HepG2 (cell line): ENCODE measurements around the gene ZNF488. TPM values are rescaled to one million over a fixed set of nuclear protein-coding genes. Genes with fewer than 3 reads are reported as not detected.

Experiments used
- ATAC-seq: fragments of 200-7000 bp; cut with Tn5 transposase; 3 replicates; pipeline ENCODE4 v1.9.1; 2020; ENCODE audit warnings: mild to moderate bottlenecking, moderate library complexity
- BruUV-seq: library from RNA; stranded (reverse); fragments of 400-500 nt; replicated peaks from 2 replicates; lab custom pipeline; 2021; lab: Mats Ljungman, UMichigan
- CTCF ChIA-PET: fragments of 300-600 bp; formaldehyde crosslinking; extraction: SDS; loops from one replicate; lab custom pipeline; 2021; ENCODE audit warnings: low total read pairs, inconsistent platforms, low intra/inter-chr PET ratio; lab: Yijun Ruan, JAX
- POLR2A ChIA-PET: fragments of 350-600 bp; sonication (Branson Sonifier 250); formaldehyde crosslinking; loops from one replicate; lab custom pipeline; 2020; ENCODE audit warnings: antibody characterized with exemption, inconsistent platforms; lab: Yijun Ruan, JAX
- DNase-seq: peaks from one replicate; pipeline ENCODE4 v3.0.0-alpha.2; 2015; ENCODE audit warnings: low spot score
- FAIRE-seq: peaks from 3 replicates; lab custom pipeline; 2011; peaks lifted over from hg19 to GRCh38; lab: Jason Lieb, UNC
- H2AFZ ChIP-seq: one replicate; pipeline ENCODE4 v1.6.1; 2011; ENCODE audit warnings: low read length, inconsistent platforms
- H3K27ac ChIP-seq: fragments of 300-600 bp; 3 replicates; pipeline ENCODE4 v1.8.0; 2011; ENCODE audit warnings: mixed run types, mild to moderate bottlenecking, mixed read lengths, low read length, inconsistent platforms; ENCODE audit not compliant: insufficient read depth; ENCODE audit errors: extremely low read length
- H3K27me3 ChIP-seq, 2 experiments: fragments of 200-600 bp in 1 of 2; 2 replicates in 1 of 2; 3 replicates in 1 of 2; pipeline versions ENCODE4 v1.6.0 to v1.8.0; 2011; ENCODE audit warnings: low read length in 2 of 2, mild to moderate bottlenecking in 2 of 2, moderate library complexity in 2 of 2, inconsistent platforms in 1 of 2; ENCODE audit not compliant: insufficient read depth in 2 of 2, control insufficient read depth in 1 of 2
- H3K36me3 ChIP-seq, 2 experiments: fragments of 200-600 bp in 1 of 2; replicated peaks in 1 of 2; 2 replicates in 1 of 2; 3 replicates in 1 of 2; pipeline versions ENCODE4 v1.5.1 to v1.8.0; 2011; ENCODE audit warnings: low read length in 2 of 2, inconsistent platforms in 1 of 2; ENCODE audit not compliant: insufficient read depth in 2 of 2, control insufficient read depth in 1 of 2
- H3K4me1 ChIP-seq: 2 replicates; pipeline ENCODE4 v1.5.1; 2012; ENCODE audit warnings: low read length, inconsistent platforms; ENCODE audit not compliant: insufficient read depth
- H3K4me2 ChIP-seq: 2 replicates; pipeline ENCODE4 v1.6.0; 2011; ENCODE audit warnings: low read depth, low read length, inconsistent platforms
- H3K4me3 ChIP-seq, 3 experiments: fragments of 200-600 bp in 1 of 3; sonication (generic), shearing (Covaris generic) in 1 of 3; replicated peaks in 1 of 3; 2 replicates each; pipeline ENCODE4 v1.5.1; 2011 to 2016; ENCODE audit warnings: low read length in 3 of 3, inconsistent platforms in 2 of 3, low read depth in 2 of 3, mild to moderate bottlenecking in 2 of 3, control low read depth in 1 of 3, mixed read lengths in 1 of 3; ENCODE audit not compliant: insufficient read depth in 1 of 3
- H3K79me2 ChIP-seq: one replicate; pipeline ENCODE4 v1.6.1; 2011; ENCODE audit warnings: low read length, inconsistent platforms; ENCODE audit not compliant: insufficient read depth
- H3K9ac ChIP-seq: 2 replicates; pipeline ENCODE4 v1.6.0; 2011; ENCODE audit warnings: mild to moderate bottlenecking, low read depth, low read length, inconsistent platforms; ENCODE audit not compliant: insufficient read depth
- H3K9me3 ChIP-seq: 2 replicates; pipeline ENCODE4 v1.5.1; 2012; ENCODE audit warnings: mild to moderate bottlenecking, low read length
- H4K20me1 ChIP-seq: 2 replicates; pipeline ENCODE4 v1.6.0; 2011; ENCODE audit warnings: inconsistent platforms, mild to moderate bottlenecking, low read length, moderate library complexity; ENCODE audit not compliant: insufficient read depth
- CCAR2 ChIP-seq: fragments of 200-400 bp; formaldehyde crosslinking; optimal IDR thresholded peaks from 2 replicates; pipeline ENCODE3; 2018; ENCODE audit warnings: low read depth, mild to moderate bottlenecking, low read length, moderate library complexity
- CREM ChIP-seq, 2 experiments: sonication (generic) in 1 of 2; formaldehyde crosslinking in 1 of 2; IDR thresholded peaks; 2 replicates each; pipeline versions ENCODE4 v1.4.0 to v1.6.1; 2016 to 2020; ENCODE audit warnings: antibody characterized with exemption in 1 of 2, mild to moderate bottlenecking in 1 of 2, missing genetic modification reagents in 1 of 2
- FOXP1 ChIP-seq, 2 experiments: fragments of 450-650 bp in 1 of 2; IDR thresholded peaks; 2 replicates each; pipeline ENCODE4 v1.6.1; 2017 to 2018; ENCODE audit warnings: antibody characterized with exemption in 1 of 2
- MEF2D ChIP-seq: sonication (generic); formaldehyde crosslinking; IDR thresholded peaks from 2 replicates; pipeline ENCODE4 v1.5.1; 2020; ENCODE audit warnings: mild to moderate bottlenecking, missing genetic modification reagents
- MIER2 ChIP-seq: IDR thresholded peaks from 2 replicates; pipeline ENCODE4 v1.6.1; 2016; ENCODE audit warnings: missing biosample characterization, missing genetic modification reagents
- NCOR1 ChIP-seq: fragments of 200-600 bp; sonication (generic); IDR thresholded peaks from 2 replicates; pipeline ENCODE4 v1.7.0; 2017; ENCODE audit warnings: antibody characterized with exemption, low read length, borderline replicate concordance
- SNRNP70 ChIP-seq: fragments of 200-400 bp; formaldehyde crosslinking; IDR thresholded peaks from 2 replicates; pipeline ENCODE4 v1.6.1; 2017; ENCODE audit warnings: mild to moderate bottlenecking, low read depth, low read length, moderate library complexity
- TCF7L2 ChIP-seq: IDR thresholded peaks from 2 replicates; pipeline ENCODE4 v1.6.1; 2011; ENCODE audit warnings: mild to moderate bottlenecking, low read depth, low read length, moderate library complexity
- ZMAT3 ChIP-seq: sonication (generic); formaldehyde crosslinking; conservative IDR thresholded peaks from 2 replicates; pipeline ENCODE4 v1.7.0; 2021; ENCODE audit warnings: missing genetic modification reagents
- ZNF234 ChIP-seq: sonication (generic); formaldehyde crosslinking; conservative IDR thresholded peaks from 2 replicates; pipeline ENCODE4 v1.5.1; 2020; ENCODE audit warnings: mild to moderate bottlenecking, missing genetic modification reagents
- ZNF530 ChIP-seq: sonication (generic); formaldehyde crosslinking; IDR thresholded peaks from 2 replicates; pipeline ENCODE4 v1.5.0; 2020; ENCODE audit warnings: low read depth, mild to moderate bottlenecking, missing genetic modification reagents
- ZNF644 ChIP-seq: IDR thresholded peaks from 2 replicates; pipeline ENCODE4 v1.6.1; 2016; ENCODE audit warnings: low read depth
- ZNF891 ChIP-seq: sonication (generic); formaldehyde crosslinking; IDR thresholded peaks from 2 replicates; pipeline ENCODE4 v1.5.0; 2020; ENCODE audit warnings: mild to moderate bottlenecking, missing genetic modification reagents
- WGBS: methylation state at CpG from one replicate; pipeline ENCODE4 v1.1.6; 2017; ENCODE audit warnings: low lambda C conversion rate; 5-methylcytosine and 5-hydroxymethylcytosine counted together
- in situ Hi-C: cut with HindIII; loops from 2 replicates; pipeline ENCODE4 v1.10.0; 2017; ENCODE audit warnings: low pct_unique_long_range_greater_than_20kb; ENCODE audit not compliant: extremely low pct_ligation_motif_present
- intact Hi-C: fragments of 100-400 bp; cut with micrococcal nuclease; formaldehyde crosslinking; loops from one replicate; pipeline ENCODE4 v1.10.0; 2022; ENCODE audit not compliant: unreplicated experiment
- polyA plus RNA-seq, 8 experiments: library from polyadenylated mRNA; depleted of rRNA in 3 of 8; stranded (reverse) in 7 of 8; unstranded in 1 of 8; fragments of >200 nt; fragmentation: Illumina TruSeq in 4 of 8; extraction: Trizol in 4 of 8; gene quantifications; 2 replicates each; pipeline versions ENCODE4 v1.2.1 to v1.2.3, GENCODE V29; 2011 to 2016; ENCODE audit warnings: low read depth in 4 of 8, missing spikeins in 1 of 8, mixed read lengths in 1 of 8; ENCODE audit not compliant: insufficient read depth in 1 of 8
- total RNA-seq, 5 experiments: library from RNA; depleted of rRNA; stranded (reverse); fragments of >200 nt; fragmentation: Illumina TruSeq; extraction: Trizol; gene quantifications; 2 replicates each; pipeline ENCODE4 v1.2.3, GENCODE V29; 2016; ENCODE audit warnings: low read depth in 1 of 5
- TF ChIP-seq, protein P1 (sequence below): IDR thresholded peaks from 2 replicates; pipeline ENCODE4 v1.4.0; 2020; ENCODE audit warnings: mild to moderate bottlenecking, missing genetic modification reagents
- TF ChIP-seq, protein P2 (sequence below): sonication (generic); formaldehyde crosslinking; IDR thresholded peaks from 2 replicates; pipeline ENCODE4 v1.8.1; 2023; ENCODE audit warnings: missing genetic modification reagents, mild to moderate bottlenecking, borderline replicate concordance
- TF ChIP-seq, protein P3 (sequence below): fragments of 450-650 bp; IDR thresholded peaks from 2 replicates; pipeline ENCODE4 v1.6.1; 2017; ENCODE audit warnings: mild to moderate bottlenecking

ZNF488 gene
- total and polyA plus RNA-seq, 2 of the 13 experiments (the other 11 are each of a cell fraction or from before 2014, with no cell fraction given) = 0.13 to 0.15 TPM

DNA sequence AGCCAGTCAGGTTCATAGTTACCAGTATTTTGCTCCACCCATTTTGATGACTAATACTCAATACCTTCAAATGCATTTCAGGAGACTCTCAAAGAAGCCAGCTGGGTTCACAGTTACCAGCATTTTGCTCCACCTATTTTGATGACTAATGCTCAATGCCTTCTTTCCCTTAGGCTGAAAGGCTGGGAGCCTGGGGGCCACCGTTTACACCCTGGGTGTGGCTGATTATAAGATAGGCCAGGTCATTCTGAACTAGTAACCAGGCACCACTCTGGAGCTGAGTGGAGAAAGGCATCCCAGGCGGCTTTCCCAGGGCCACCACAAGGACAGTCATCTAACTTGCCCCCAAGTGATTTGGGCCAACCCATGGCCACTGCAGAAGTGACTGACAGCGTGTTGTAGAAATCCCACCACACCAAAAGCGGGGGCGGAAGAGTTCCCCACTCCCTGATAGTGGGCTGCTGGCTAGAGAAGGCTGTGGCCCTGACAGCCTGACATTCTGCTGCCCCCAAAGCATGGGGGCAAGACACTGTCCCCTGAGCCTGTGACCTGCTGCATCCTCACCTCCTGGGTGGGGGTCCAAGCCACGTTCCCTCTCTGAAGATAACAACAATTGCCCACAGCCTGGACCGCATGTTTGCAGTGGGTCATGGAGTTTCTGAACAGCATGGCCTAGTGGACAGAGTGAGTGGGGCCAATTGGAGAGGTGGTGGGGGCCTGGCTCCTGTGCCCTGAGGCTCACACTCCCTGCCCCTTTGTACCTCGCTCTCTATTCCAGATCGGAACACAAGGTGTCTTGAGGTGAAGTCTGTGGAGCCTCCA lies 23.0 kb upstream of the ZNF488 start (continued):
- TF ChIP-seq, protein P1, sequence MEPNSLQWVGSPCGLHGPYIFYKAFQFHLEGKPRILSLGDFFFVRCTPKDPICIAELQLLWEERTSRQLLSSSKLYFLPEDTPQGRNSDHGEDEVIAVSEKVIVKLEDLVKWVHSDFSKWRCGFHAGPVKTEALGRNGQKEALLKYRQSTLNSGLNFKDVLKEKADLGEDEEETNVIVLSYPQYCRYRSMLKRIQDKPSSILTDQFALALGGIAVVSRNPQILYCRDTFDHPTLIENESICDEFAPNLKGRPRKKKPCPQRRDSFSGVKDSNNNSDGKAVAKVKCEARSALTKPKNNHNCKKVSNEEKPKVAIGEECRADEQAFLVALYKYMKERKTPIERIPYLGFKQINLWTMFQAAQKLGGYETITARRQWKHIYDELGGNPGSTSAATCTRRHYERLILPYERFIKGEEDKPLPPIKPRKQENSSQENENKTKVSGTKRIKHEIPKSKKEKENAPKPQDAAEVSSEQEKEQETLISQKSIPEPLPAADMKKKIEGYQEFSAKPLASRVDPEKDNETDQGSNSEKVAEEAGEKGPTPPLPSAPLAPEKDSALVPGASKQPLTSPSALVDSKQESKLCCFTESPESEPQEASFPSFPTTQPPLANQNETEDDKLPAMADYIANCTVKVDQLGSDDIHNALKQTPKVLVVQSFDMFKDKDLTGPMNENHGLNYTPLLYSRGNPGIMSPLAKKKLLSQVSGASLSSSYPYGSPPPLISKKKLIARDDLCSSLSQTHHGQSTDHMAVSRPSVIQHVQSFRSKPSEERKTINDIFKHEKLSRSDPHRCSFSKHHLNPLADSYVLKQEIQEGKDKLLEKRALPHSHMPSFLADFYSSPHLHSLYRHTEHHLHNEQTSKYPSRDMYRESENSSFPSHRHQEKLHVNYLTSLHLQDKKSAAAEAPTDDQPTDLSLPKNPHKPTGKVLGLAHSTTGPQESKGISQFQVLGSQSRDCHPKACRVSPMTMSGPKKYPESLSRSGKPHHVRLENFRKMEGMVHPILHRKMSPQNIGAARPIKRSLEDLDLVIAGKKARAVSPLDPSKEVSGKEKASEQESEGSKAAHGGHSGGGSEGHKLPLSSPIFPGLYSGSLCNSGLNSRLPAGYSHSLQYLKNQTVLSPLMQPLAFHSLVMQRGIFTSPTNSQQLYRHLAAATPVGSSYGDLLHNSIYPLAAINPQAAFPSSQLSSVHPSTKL (CRISPR knock-in tag) = peak; percentile 14; the same call in 1 of the 2 replicates
- TF ChIP-seq SNRNP70 = no peak
- TF ChIP-seq TCF7L2 = no peak
- TF ChIP-seq ZNF234 (CRISPR knock-in tag) = no peak
- no peak for TF ChIP-seq ZNF530
- no peak for TF ChIP-seq CREM (IDR thresholded peaks at IDR 0.05)
- TF ChIP-seq CREM (CRISPR knock-in tag; IDR thresholded peaks at IDR 0.05) = no peak

DNA sequence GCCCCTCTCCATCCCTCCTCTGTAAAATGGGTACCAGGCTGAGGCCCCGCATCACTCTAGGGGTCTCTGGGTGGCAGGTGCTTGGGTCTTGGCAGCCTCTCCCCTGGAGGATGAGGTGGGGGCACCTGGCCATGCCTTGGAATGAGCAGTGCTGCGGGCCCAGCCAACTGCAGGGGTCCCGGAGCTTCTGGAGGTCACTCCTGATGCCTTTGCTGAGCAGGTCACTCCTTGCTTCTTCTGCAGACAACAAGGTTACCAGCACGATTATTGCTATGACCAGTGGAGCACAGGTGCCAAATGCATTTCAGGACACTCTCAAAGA lies 22.4 kb upstream of the ZNF488 start:
- Histone ChIP-seq H3K4me2 (no peak overlapping the region), H3K79me2 (no peaks in the 10 kb centered on the region), H3K4me1 (peaks cover 34% of the 10 kb centered on the region), H2AFZ (no peak overlapping the region), H4K20me1 (no peaks in the 10 kb centered on the region), H3K27ac (no peak overlapping the region), H3K4me3 (no peak overlapping the region), H3K36me3 (no peaks in the 10 kb centered on the region), H3K27me3 (no peaks in the 10 kb centered on the region; a peak in 1 of 5 replicates), H3K9me3 (no peaks in the 10 kb centered on the region), H3K9ac (no peak overlapping the region)
- FAIRE-seq (no peak), DNase-seq (no peak), ATAC-seq (no peak)
- in situ Hi-C loops = no loop called here
- BruUV-seq = no TSS peak
- CTCF ChIA-PET = no interaction called here
- intact Hi-C loops = no loop called here
- 0% methylated on average over 1 of the region's 4 CpGs for WGBS
- POLR2A ChIA-PET = no interaction called here
- TF ChIP-seq NCOR1 (no peak), MIER2 (no peak), CCAR2 (no peak), ZNF644 (no peak), ZNF891 (CRISPR knock-in tag) (no peak), FOXP1 (IDR thresholded peaks at IDR 0.05) (no peak), FOXP1 (CRISPR knock-in tag; IDR thresholded peaks at IDR 0.05) (no peak), ZMAT3 (no peak), MEF2D (CRISPR knock-in tag) (no peak)
- TF ChIP-seq, protein P2, sequence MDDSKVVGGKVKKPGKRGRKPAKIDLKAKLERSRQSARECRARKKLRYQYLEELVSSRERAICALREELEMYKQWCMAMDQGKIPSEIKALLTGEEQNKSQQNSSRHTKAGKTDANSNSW (CRISPR knock-in tag) = no peak
- TF ChIP-seq, protein P3, sequence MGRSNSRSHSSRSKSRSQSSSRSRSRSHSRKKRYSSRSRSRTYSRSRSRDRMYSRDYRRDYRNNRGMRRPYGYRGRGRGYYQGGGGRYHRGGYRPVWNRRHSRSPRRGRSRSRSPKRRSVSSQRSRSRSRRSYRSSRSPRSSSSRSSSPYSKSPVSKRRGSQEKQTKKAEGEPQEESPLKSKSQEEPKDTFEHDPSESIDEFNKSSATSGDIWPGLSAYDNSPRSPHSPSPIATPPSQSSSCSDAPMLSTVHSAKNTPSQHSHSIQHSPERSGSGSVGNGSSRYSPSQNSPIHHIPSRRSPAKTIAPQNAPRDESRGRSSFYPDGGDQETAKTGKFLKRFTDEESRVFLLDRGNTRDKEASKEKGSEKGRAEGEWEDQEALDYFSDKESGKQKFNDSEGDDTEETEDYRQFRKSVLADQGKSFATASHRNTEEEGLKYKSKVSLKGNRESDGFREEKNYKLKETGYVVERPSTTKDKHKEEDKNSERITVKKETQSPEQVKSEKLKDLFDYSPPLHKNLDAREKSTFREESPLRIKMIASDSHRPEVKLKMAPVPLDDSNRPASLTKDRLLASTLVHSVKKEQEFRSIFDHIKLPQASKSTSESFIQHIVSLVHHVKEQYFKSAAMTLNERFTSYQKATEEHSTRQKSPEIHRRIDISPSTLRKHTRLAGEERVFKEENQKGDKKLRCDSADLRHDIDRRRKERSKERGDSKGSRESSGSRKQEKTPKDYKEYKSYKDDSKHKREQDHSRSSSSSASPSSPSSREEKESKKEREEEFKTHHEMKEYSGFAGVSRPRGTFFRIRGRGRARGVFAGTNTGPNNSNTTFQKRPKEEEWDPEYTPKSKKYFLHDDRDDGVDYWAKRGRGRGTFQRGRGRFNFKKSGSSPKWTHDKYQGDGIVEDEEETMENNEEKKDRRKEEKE = no peak
